ENCODE data around the gene OR2C3.

GRCh38 chr1:247496581-247497285 is 39.5 kb downstream of the OR2C3 start:
- TF ChIP-seq CTCF (conservative IDR thresholded peaks at IDR 0.05; ENCODE audit: low read length), result no peak
- TF ChIP-seq EZH2phosphoT487 (IDR thresholded peaks at IDR 0.05; ENCODE audit: borderline replicate concordance), result no peak

Measured in Loucy (cell line).